Activated T-helper 1 cell treated with anti-CD3 and anti-CD28 coated beads, Interleukin-12 subunit alpha, Interleukin-12 subunit beta, Interleukin-2, Interleukin-4 antibody, amounts not matched to agents 30 ng/mL and 10 ng/mL and 1 ng/mL, durations not matched to agents 14 hours and 24 hours and 36 hours (primary cell): Measurements from ENCODE around the gene STIM1. TPM values are rescaled to one million over a fixed set of nuclear protein-coding genes. Genes with fewer than 3 reads are reported as not detected.

Experiments used
- DNase-seq: peaks from one replicate; pipeline ENCODE4 v3.0.0; 2021; ENCODE audit warnings: low spot score
- H3K27ac Mint-ChIP-seq: one replicate; pipeline ENCODE4 v1.8.0; 2021; ENCODE audit warnings: mild to moderate bottlenecking, mixed read lengths
- H3K27me3 Mint-ChIP-seq: one replicate; pipeline ENCODE4 v1.8.0; 2022; ENCODE audit warnings: mild to moderate bottlenecking, moderate library complexity, mixed read lengths; ENCODE audit not compliant: insufficient read depth
- H3K36me3 Mint-ChIP-seq: one replicate; pipeline ENCODE4 v1.8.0; 2021; ENCODE audit warnings: low read depth, mixed read lengths
- H3K4me1 Mint-ChIP-seq: one replicate; pipeline ENCODE4 v1.8.0; 2021; ENCODE audit warnings: low read depth, mixed read lengths
- H3K4me3 Mint-ChIP-seq: one replicate; pipeline ENCODE4 v1.8.0; 2021; ENCODE audit warnings: mild to moderate bottlenecking, moderate library complexity, mixed read lengths
- H3K9me3 Mint-ChIP-seq: one replicate; pipeline ENCODE4 v1.8.0; 2021; ENCODE audit warnings: mixed read lengths
- intact Hi-C: fragments of 100-400 bp; cut with micrococcal nuclease; formaldehyde crosslinking; loops from one replicate; pipeline ENCODE4 v1.15.1; 2024
- total RNA-seq: library from RNA; stranded (reverse); gene quantifications from 2 replicates; pipeline ENCODE4 v1.2.3, GENCODE V29; 2022

Gene STIM1
- total RNA-seq, 1 donor from 2014 or later, result 68.0 TPM

DNA sequence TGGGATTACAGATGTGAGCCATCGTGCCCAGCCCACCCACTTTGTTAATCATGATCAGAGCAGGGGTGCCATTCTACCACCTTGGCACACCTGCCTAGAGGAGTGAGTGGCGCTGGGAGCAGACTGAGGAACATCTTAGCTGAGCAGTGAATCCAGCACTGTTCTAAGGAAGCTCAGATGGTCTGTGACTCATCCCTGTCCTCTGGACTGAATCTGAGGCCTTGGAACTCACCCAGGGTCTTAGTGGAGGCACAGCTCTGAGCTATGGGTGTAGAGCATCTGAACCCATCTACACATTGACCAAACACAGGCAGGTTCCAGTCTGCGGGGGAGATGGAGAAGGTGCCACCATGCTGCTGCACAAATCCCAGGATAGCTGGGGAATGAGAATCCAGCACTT is 32.2 kb upstream of the STIM1 start:
- Mint-ChIP-seq H3K4me3 (no peak overlapping the region), H3K27ac (no peak overlapping the region), H3K27me3 (no peaks in the 10 kb centered on the region), H3K4me1 (peaks cover 38% of the 10 kb centered on the region), H3K36me3 (peaks cover 41% of the 10 kb centered on the region), H3K9me3 (no peaks in the 10 kb centered on the region)
- DNase-seq, result no peak
- intact Hi-C loops, result no loop called here

DNA sequence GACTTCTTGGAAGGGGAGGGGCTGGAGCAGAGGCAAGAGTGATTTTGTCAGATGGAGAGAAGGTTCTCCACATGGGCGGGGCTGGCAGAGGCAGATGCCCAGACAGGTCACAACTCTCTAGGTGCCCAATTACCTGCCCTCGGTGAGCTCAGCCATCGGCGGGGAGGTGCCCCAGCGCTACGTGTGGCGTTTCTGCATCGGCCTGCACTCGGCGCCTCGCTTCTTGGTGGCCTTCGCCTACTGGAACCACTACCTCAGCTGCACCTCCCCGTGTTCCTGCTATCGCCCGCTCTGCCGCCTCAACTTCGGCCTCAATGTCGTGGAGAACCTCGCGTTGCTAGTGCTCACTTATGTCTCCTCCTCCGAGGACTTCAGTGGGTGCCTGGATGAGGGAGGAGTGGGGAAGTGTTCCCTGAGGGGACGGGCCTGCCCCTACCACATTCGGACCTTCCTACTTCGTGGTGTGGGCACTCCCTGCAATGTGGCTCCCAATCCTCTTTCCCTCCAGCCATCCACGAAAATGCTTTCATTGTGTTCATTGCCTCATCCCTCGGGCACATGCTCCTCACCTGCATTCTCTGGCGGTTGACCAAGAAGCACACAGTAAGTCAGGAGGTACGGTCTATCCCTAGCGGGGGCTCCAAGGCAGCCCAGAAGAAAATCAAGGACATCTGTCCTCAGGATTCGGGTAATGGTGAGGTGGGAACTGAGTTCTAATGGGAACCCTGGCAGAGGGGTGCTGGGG is 31.5 kb upstream of the STIM1 start:
- intact Hi-C loops, result loop anchor here (1.0 kb wide), 2 partner anchors 17 to 248 kb away; no protein-coding TSS in a partner anchor
- H3K36me3 Mint-ChIP-seq, result peaks cover 41% of the 10 kb centered on the region
- H3K4me3 Mint-ChIP-seq, result no peak overlapping the region
- no peak for DNase-seq
- no peaks in the 10 kb centered on the region for H3K9me3 Mint-ChIP-seq
- no peak overlapping the region for H3K27ac Mint-ChIP-seq
- peaks cover 38% of the 10 kb centered on the region for H3K4me1 Mint-ChIP-seq
- H3K27me3 Mint-ChIP-seq, result no peaks in the 10 kb centered on the region

DNA sequence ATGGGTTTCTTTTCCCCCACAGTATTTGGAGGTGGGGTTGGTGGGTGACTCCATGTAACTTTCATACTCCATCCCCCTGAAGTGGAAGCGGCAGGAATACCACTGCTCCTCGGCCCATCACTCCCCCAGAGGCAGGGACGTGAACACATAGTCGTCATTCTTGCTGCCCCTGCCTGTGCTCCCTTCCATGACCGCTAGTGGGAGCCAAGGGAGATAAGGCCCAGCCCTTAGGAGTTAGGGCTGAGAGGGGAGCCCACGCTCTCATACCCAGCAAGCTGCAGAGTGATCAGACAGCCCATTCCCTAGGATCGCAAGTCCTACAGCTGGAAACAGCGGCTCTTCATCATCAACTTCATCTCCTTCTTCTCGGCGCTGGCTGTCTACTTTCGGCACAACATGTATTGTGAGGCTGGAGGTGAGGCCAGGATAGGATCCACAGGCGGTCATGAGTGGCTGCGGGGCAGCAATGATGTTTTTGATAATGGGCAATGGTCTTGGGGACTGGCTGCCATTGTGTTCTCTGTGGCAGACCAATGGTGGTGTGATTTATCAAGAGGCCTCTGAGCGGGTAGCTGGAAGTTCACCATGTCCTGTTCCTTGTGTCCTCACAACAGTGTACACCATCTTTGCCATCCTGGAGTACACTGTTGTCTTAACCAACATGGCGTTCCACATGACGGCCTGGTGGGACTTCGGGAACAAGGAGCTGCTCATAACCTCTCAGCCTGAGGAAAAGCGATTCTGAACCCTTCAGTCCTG is 30.6 kb upstream of the STIM1 start:
- Mint-ChIP-seq H3K27me3 (no peaks in the 10 kb centered on the region), H3K4me3 (no peak overlapping the region), H3K36me3 (peaks cover 41% of the 10 kb centered on the region), H3K27ac (no peak overlapping the region), H3K9me3 (no peaks in the 10 kb centered on the region), H3K4me1 (peaks cover 38% of the 10 kb centered on the region)
- DNase-seq, result peak; percentile 68
- intact Hi-C loops, result loop anchor here (1.0 kb wide), 2 partner anchors 16 to 247 kb away; no protein-coding TSS in a partner anchor

DNA sequence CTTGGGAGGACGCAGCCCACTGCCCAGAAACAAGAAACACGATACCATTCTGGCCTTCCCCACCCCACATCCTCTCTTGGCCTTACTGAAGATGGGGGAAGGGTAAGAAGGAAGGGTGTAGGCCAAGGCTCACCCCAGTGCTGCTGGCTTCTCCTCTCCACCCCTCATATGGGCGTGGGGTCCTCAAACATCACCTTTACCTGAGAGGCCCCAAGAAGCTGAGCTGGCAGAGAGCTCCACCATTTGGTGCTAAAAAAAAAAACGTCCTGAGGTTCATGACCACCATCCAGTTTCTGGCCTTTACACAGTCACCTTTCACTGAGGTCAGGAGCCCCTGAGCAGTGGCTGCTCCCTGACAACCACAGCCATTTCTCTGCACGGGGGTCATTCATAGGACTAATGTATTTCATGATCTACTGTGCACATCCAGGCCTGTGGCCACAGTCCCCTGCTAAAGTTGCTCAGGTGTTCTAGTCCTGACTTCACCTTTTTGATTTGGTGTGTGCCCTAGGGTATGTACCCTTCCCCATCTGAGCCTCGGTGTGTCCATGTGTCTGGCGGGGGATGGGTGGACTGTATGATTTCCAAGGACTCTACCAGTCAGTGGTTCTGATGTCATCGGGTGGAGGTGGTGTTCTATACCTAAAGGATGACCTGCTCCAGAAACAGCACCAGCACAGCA is 29.9 kb upstream of the STIM1 start:
- H3K27me3 Mint-ChIP-seq, result no peaks in the 10 kb centered on the region
- peaks cover 39% of the 10 kb centered on the region for H3K4me1 Mint-ChIP-seq
- no peaks in the 10 kb centered on the region for H3K9me3 Mint-ChIP-seq
- intact Hi-C loops, result no loop called here
- peak overlapping the region; percentile 44 for H3K27ac Mint-ChIP-seq
- no peak for DNase-seq
- H3K36me3 Mint-ChIP-seq, result peaks cover 48% of the 10 kb centered on the region
- H3K4me3 Mint-ChIP-seq, result no peak overlapping the region

DNA sequence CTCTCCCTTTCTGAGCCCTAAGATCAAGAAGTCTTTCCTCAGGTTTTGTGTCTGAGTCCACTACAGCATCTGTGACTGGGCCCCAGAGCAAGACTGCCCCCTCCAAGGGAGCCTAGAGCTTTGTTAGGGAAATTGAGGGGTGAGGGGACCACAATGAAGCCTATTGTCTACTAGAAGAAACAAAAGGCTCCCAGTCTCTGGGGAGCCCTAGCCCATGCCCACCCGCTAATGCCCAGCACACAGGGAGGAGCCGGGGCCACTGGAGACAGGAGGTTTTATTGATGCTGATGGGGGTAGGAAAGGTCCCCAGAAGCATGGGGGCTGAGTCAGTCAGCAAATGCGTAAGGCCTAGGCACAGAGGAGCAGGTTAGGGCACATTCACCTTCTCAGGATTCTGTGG is 28.7 kb upstream of the STIM1 start:
- no peaks in the 10 kb centered on the region for H3K9me3 Mint-ChIP-seq
- peaks cover 50% of the 10 kb centered on the region for H3K4me1 Mint-ChIP-seq
- no peaks in the 10 kb centered on the region for H3K27me3 Mint-ChIP-seq
- no peak overlapping the region for H3K4me3 Mint-ChIP-seq
- intact Hi-C loops, result no loop called here
- H3K27ac Mint-ChIP-seq, result peak overlapping the region; percentile 51
- no peak for DNase-seq
- peaks cover 59% of the 10 kb centered on the region for H3K36me3 Mint-ChIP-seq

DNA sequence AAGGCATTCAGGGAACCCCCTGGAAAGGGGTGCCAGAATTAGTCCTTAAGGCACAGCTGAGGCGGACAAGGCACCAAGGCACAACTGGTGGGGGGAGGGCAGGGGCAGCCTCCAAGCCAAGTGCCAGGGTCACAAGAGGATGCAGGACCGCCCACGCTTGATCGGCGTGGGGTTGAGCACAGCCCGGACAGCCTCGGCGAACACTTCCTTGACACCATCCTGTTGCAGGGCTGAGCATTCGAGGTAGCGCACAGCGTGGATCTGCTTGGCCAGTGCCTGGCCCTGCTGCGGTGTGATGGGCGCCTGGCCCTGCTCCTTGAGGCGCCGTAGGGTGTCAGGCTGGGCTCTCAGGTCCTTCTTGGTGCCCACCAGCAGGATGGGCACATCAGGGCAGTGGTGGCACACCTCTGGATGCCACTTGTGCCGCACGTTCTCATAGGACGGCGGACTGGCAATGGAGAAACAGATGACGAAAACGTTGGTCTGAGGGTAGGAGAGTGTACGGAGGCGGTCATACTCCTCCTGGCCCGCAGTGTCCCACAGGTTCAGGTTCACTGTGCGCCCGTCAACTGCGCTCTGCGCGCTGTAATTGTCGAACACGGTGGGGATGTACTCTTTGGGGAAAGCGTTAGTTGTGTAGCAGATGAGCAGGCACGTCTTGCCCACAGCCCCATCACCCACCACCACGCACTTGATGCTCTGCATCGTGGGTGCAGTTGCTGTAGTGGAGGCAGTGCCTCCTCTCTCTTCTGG is 27.9 kb upstream of the STIM1 start:
- intact Hi-C loops, result no loop called here
- Mint-ChIP-seq H3K27ac (peak overlapping the region; percentile 51), H3K4me3 (no peak overlapping the region), H3K36me3 (peaks cover 60% of the 10 kb centered on the region), H3K27me3 (no peaks in the 10 kb centered on the region), H3K9me3 (no peaks in the 10 kb centered on the region), H3K4me1 (peaks cover 59% of the 10 kb centered on the region)
- no peak for DNase-seq

DNA sequence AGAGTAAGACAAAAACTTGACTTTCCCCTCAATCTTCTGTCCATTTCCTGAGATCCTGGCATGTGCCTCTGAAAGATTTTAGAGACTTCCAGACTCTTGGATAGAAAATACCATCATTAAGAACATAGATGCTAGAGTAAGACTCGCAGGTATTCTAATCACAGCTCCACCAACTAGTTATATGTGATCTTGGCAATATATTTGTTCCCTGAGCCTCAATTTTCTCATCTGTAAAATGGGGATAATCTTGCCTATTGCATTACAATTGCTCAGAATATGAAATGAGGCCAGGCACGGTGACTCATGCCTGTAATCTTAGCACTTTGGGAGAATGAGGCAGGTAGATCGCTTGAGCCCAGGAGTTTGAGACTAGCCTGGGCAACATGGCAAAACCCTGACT is 25.4 kb upstream of the STIM1 start:
- DNase-seq, result no peak
- Mint-ChIP-seq H3K4me1 (peaks cover 71% of the 10 kb centered on the region), H3K9me3 (no peaks in the 10 kb centered on the region), H3K4me3 (no peak overlapping the region), H3K27ac (peak overlapping the region; percentile 52), H3K27me3 (no peaks in the 10 kb centered on the region), H3K36me3 (peaks cover 65% of the 10 kb centered on the region)
- intact Hi-C loops, result no loop called here

DNA sequence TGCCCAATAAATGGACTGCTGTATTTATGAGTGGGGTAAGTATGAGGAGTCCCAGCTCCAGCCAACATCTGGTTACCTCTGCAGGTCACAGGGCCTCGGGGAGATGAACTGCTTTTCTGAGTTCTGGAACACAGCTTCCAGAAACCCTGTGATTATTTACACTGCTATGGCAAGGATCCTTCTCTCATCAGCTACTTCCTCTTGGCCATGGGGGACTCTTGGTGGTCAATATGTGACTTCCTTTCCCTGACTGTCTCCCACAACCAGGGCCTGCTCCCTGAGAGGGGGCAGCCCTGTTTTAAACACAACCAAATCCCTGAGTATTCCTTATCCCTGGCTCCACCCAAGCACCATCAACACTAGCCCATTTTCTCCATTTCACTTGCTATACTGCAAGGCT is 24.7 kb upstream of the STIM1 start:
- Mint-ChIP-seq H3K4me3 (no peak overlapping the region), H3K27ac (peak overlapping the region; percentile 91), H3K4me1 (peaks cover 71% of the 10 kb centered on the region), H3K36me3 (peaks cover 66% of the 10 kb centered on the region), H3K9me3 (no peaks in the 10 kb centered on the region), H3K27me3 (no peaks in the 10 kb centered on the region)
- DNase-seq, result no peak
- intact Hi-C loops, result no loop called here

DNA sequence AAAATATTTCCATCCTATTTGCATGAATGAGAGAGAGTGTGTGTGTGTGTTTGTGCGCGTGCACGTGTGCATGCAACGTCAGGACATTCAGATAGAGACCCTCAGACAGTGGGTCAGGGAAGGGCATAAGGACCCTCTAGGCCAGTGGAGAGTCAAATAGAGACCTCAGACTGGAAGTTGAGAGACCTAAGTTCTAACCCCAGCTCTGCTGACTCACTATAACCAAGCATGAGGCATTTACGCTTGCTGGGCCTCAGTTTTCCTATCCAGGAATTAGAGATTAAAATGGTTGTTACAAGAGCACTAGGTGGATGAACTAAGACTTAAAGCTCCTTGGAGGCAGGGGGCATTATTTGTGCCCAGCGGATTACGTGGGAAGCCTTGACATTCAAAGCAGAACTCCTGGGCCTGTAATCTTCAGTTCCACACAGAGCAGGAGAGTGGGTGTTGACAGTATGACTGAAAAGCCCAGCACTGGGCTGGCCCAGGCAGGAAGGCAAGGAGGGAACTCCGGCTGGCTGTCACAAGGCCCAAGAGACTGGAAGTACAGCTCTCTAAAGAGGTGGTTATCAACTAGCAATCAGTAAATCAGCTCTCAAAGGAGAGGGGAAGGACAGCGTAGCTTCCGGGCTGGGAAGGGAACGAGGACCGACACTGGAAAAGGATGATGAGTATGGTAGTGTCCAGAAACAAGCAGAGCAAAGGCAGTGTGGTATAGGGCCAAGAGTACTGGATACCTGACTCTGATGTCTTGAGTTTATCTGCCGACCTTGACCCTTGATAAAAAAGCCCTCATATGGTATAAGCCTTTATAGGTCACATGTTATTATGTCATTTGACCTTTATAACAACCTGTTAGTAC is 23.9 kb upstream of the STIM1 start:
- intact Hi-C loops, result no loop called here
- no peak for DNase-seq
- Mint-ChIP-seq H3K36me3 (peaks cover 59% of the 10 kb centered on the region), H3K4me1 (peaks cover 65% of the 10 kb centered on the region), H3K9me3 (no peaks in the 10 kb centered on the region), H3K27me3 (no peaks in the 10 kb centered on the region), H3K4me3 (peak overlapping the region; percentile 46), H3K27ac (peak overlapping the region; percentile 91)

DNA sequence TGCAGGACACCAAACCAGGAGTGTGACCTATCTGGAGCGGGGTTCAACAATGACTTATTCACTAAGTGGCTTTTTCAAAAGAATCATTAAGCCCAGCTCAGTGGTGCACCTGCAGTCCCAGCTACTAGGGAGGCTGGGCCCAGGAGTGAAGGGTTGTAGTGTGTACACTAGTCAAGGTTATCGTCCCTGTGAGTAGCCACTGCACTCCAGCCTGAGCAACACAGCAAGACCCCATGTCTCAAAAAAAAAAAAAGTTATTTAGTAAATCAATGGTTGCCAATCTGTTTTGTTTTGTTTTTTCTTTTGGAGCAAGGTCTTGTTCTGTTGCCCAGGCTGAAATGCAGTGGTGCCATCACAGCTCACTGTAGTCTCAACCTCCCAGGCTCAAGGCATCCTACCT is 22.6 kb upstream of the STIM1 start:
- Mint-ChIP-seq H3K9me3 (no peaks in the 10 kb centered on the region), H3K27me3 (no peaks in the 10 kb centered on the region), H3K27ac (peak overlapping the region; percentile 74), H3K4me1 (peaks cover 67% of the 10 kb centered on the region), H3K36me3 (peaks cover 51% of the 10 kb centered on the region), H3K4me3 (no peak overlapping the region)
- no peak for DNase-seq
- intact Hi-C loops, result no loop called here

DNA sequence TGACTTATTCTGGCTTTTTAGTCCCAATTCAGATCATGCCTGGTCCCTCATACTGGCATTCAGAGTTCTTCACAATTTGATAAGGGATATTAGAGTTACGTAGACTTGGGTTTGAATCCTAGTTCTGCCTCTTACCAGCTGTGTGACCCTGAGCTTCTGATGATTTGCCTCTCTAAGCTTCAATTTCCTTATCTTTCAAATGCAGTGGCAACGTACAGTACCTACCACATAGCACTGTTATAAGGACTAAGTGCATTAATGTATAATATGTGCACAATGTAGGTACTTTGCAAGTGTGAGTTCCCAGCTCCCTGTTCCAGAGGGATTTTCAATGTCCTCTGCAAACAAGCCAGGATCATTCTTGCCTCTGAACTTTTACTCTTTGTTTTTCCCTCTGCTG is 22.0 kb upstream of the STIM1 start:
- intact Hi-C loops, result no loop called here
- Mint-ChIP-seq H3K9me3 (no peaks in the 10 kb centered on the region), H3K27me3 (no peaks in the 10 kb centered on the region), H3K4me1 (peaks cover 69% of the 10 kb centered on the region), H3K27ac (peak overlapping the region; percentile 79), H3K36me3 (peaks cover 52% of the 10 kb centered on the region), H3K4me3 (no peak overlapping the region)
- DNase-seq, result no peak

DNA sequence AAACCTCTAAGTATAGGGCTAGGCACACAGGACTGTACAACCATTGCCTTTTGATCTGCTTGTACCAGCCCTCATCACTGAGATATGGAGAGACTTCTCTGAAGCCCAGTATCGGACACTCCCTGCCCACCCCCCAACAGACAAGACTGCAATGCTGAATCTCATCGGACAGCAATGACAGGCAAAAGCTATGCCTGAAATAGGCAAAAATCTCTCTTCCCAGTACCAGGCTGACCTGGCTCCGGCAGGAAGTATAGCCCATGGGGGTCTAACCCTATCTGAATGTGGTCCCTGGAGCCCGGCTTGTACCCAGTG is 21.2 kb upstream of the STIM1 start:
- peak overlapping the region; percentile 96 for H3K4me3 Mint-ChIP-seq
- intact Hi-C loops, result no loop called here
- peak overlapping the region; percentile 79 for H3K27ac Mint-ChIP-seq
- no peaks in the 10 kb centered on the region for H3K9me3 Mint-ChIP-seq
- DNase-seq, result no peak
- H3K27me3 Mint-ChIP-seq, result no peaks in the 10 kb centered on the region
- peaks cover 57% of the 10 kb centered on the region for H3K36me3 Mint-ChIP-seq
- H3K4me1 Mint-ChIP-seq, result peaks cover 75% of the 10 kb centered on the region
